Femur (tissue), 1 donor: ENCODE results near the gene USP13.
"Not testable (repeated sequence)": the region's sequence is repeated elsewhere in the genome, so short reads cannot be mapped to it uniquely, and the experiment has no call there.

Experiments used
- DNase-seq: peaks from one replicate; pipeline ENCODE4 v3.0.0-alpha.2; 2017

Gene USP13

GRCh38 chr3:179652447-179653095, at the start of gene USP13:
Gene USP13 (plus strand): TSS chr3:179653040. CDS start chr3:179653226, 186 bp downstream.
- DNase-seq: peak; percentile 88

GRCh38 chr3:179603321-179603720, 49.5 kb upstream of the USP13 start:
- DNase-seq: no peak

- DNase-seq: no peak
Observed at GRCh38 chr3:179603831-179604230, 49.0 kb upstream of the USP13 start.

- DNase-seq: peak; percentile 98
Observed at GRCh38 chr3:179604321-179605078, 48.3 kb upstream of the USP13 start, which contains the start of the genes MRPL47 and NDUFB5. Gene MRPL47 (minus strand): TSS chr3:179604638. CDS start chr3:179604624, 14 bp downstream. Gene NDUFB5 (plus strand): TSS chr3:179604794. CDS start chr3:179604816, 22 bp downstream.

GRCh38 chr3:179606534-179607085, 46.2 kb upstream of the USP13 start:
- no peak for DNase-seq

GRCh38 chr3:179608931-179609720, 43.7 kb upstream of the USP13 start:
- DNase-seq: no peak

- DNase-seq: no peak
Observed at GRCh38 chr3:179610066-179610465, 42.8 kb upstream of the USP13 start.

- DNase-seq: no peak
Observed at GRCh38 chr3:179613807-179614206, 39.0 kb upstream of the USP13 start.

GRCh38 chr3:179615458-179616173, 37.2 kb upstream of the USP13 start:
- DNase-seq: no peak

GRCh38 chr3:179622023-179622422, 30.8 kb upstream of the USP13 start:
- no peak for DNase-seq

GRCh38 chr3:179624451-179624850, 28.4 kb upstream of the USP13 start:
- no peak for DNase-seq

- no peak for DNase-seq
Observed at GRCh38 chr3:179630753-179631451, 21.9 kb upstream of the USP13 start.

GRCh38 chr3:179640469-179640868, 12.4 kb upstream of the USP13 start:
- DNase-seq: no peak

- DNase-seq: no peak
Observed at GRCh38 chr3:179642871-179643270, 10.0 kb upstream of the USP13 start.

GRCh38 chr3:179643837-179644236, 9.0 kb upstream of the USP13 start:
- DNase-seq: not testable (repeated sequence)

GRCh38 chr3:179646177-179646576, 6.7 kb upstream of the USP13 start:
- DNase-seq: no peak

- DNase-seq: no peak
Observed at GRCh38 chr3:179651687-179652446, 973 bp upstream of the USP13 start.

GRCh38 chr3:179653096-179653797, 407 bp downstream of the USP13 start:
- peak; percentile 85 for DNase-seq

- DNase-seq: no peak
Observed at GRCh38 chr3:179655236-179655635, 2.4 kb downstream of the USP13 start.

- no peak for DNase-seq
Observed at GRCh38 chr3:179658606-179659005, 5.8 kb downstream of the USP13 start.
